Small intestine (tissue), 16 donors: ENCODE data around the gene DLL1. TPM values are rescaled to one million over a fixed set of nuclear protein-coding genes. Genes with fewer than 3 reads are reported as not detected.
"Not testable (repeated sequence)": the region's sequence is repeated elsewhere in the genome, so short reads cannot be mapped to it uniquely, and the experiment has no call there.

ENCODE experiments used
- DNase-seq, 2 donors: peaks; one replicate each; pipeline versions ENCODE4 v3.0.0 to v3.0.0-alpha.2; 2013
- FAIRE-seq: peaks from 2 replicates; lab custom pipeline; 2012; peaks lifted over from hg19 to GRCh38; lab: Jason Lieb, UNC
- H3K27ac ChIP-seq, 3 donors: one replicate each; pipeline ENCODE4 v1.5.1; 2013; ENCODE audit warnings: low read length in 2 of 3, mild to moderate bottlenecking in 2 of 3, control low read depth in 1 of 3, inconsistent platforms in 1 of 3, low read depth in 1 of 3, moderate library complexity in 1 of 3
- H3K27me3 ChIP-seq, 3 donors: one replicate each; pipeline ENCODE4 v1.6.1; 2013; ENCODE audit warnings: low read length in 3 of 3, inconsistent platforms in 1 of 3; ENCODE audit not compliant: control insufficient read depth in 3 of 3, insufficient read depth in 3 of 3
- H3K36me3 ChIP-seq, 3 donors: one replicate each; pipeline ENCODE4 v1.6.1; 2013; ENCODE audit warnings: low read length in 3 of 3, inconsistent platforms in 1 of 3, low read depth in 1 of 3, mild to moderate bottlenecking in 1 of 3, moderate library complexity in 1 of 3; ENCODE audit not compliant: control insufficient read depth in 3 of 3, insufficient read depth in 2 of 3
- H3K4me1 ChIP-seq, 3 donors: one replicate each; pipeline ENCODE4 v1.6.1; 2013; ENCODE audit warnings: low read length in 2 of 3, inconsistent platforms in 1 of 3, low read depth in 1 of 3, mild to moderate bottlenecking in 1 of 3, moderate library complexity in 1 of 3; ENCODE audit not compliant: control insufficient read depth in 3 of 3, insufficient read depth in 2 of 3
- H3K4me3 ChIP-seq, 3 donors: one replicate each; pipeline ENCODE4 v1.5.1; 2013; ENCODE audit warnings: low read length in 3 of 3, control low read depth in 1 of 3, inconsistent platforms in 1 of 3, low read depth in 1 of 3, mild to moderate bottlenecking in 1 of 3, moderate library complexity in 1 of 3
- H3K9me3 ChIP-seq, 2 donors: one replicate each; pipeline ENCODE4 v1.6.1; 2013; ENCODE audit warnings: low read depth in 1 of 2, low read length in 1 of 2; ENCODE audit not compliant: control insufficient read depth in 2 of 2, insufficient read depth in 1 of 2
- WGBS, 3 donors: extraction: QIAGEN DNeasy Blood & Tissue Kit; methylation state at CpG; one replicate each; pipeline ENCODE4 v1.1.7; 2013; 5-methylcytosine and 5-hydroxymethylcytosine counted together
- long read RNA-seq, 10 donors: transcript quantifications; one replicate each; lab custom pipeline, GENCODE V29; 2026
- polyA plus RNA-seq, 4 donors: library from polyadenylated mRNA; stranded (reverse) in 3 of 4; unstranded in 1 of 4; fragments of 200-250 nt in 3 of 4; fragments of 120-200 nt in 1 of 4; gene quantifications; one replicate each; pipeline versions ENCODE4 v1.2.1 to v1.2.3, GENCODE V29; 2013
- donor health status: healthy with polysubstance abuse.
- donor health status: control.
- donor health status: control.
- donor health status: Bipolar disorder and iron deficiency.
- donor health status: healthy.

DLL1 gene, protein sequence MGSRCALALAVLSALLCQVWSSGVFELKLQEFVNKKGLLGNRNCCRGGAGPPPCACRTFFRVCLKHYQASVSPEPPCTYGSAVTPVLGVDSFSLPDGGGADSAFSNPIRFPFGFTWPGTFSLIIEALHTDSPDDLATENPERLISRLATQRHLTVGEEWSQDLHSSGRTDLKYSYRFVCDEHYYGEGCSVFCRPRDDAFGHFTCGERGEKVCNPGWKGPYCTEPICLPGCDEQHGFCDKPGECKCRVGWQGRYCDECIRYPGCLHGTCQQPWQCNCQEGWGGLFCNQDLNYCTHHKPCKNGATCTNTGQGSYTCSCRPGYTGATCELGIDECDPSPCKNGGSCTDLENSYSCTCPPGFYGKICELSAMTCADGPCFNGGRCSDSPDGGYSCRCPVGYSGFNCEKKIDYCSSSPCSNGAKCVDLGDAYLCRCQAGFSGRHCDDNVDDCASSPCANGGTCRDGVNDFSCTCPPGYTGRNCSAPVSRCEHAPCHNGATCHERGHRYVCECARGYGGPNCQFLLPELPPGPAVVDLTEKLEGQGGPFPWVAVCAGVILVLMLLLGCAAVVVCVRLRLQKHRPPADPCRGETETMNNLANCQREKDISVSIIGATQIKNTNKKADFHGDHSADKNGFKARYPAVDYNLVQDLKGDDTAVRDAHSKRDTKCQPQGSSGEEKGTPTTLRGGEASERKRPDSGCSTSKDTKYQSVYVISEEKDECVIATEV
- 10 to 100 TPM in 2 of 4 donors, 1 to 10 TPM in 1, under 1 TPM in 1; 0.81 to 33.4 (median 9.1) TPM for polyA plus RNA-seq
- long read RNA-seq, donor 1, partial matches to known transcripts: 10 of 13 reads
- long read RNA-seq, donor 1, other reads (novel, unspliced or antisense): 0 of 13 reads
- long read RNA-seq, donor 2, partial matches to known transcripts: 0 of 1 reads
- long read RNA-seq, donor 2, other reads (novel, unspliced or antisense): 0 of 1 reads
- long read RNA-seq, donor 3, partial matches to known transcripts: 0 of 1 reads
- long read RNA-seq, donor 3, other reads (novel, unspliced or antisense): 0 of 1 reads
- long read RNA-seq, donor 4: 0 reads
- long read RNA-seq, donor 5: 0 reads
- long read RNA-seq, donor 6, partial matches to known transcripts: 0 of 3 reads
- long read RNA-seq, donor 6, other reads (novel, unspliced or antisense): 0 of 3 reads
- long read RNA-seq, donor 7: 0 reads
- long read RNA-seq, donor 8, partial matches to known transcripts: 0 of 1 reads
- long read RNA-seq, donor 8, other reads (novel, unspliced or antisense): 0 of 1 reads
- long read RNA-seq, donor 9, partial matches to known transcripts: 5 of 5 reads
- long read RNA-seq, donor 9, other reads (novel, unspliced or antisense): 0 of 5 reads
- long read RNA-seq, donor 10, partial matches to known transcripts: 0 of 2 reads
- long read RNA-seq, donor 10, other reads (novel, unspliced or antisense): 0 of 2 reads

DNA sequence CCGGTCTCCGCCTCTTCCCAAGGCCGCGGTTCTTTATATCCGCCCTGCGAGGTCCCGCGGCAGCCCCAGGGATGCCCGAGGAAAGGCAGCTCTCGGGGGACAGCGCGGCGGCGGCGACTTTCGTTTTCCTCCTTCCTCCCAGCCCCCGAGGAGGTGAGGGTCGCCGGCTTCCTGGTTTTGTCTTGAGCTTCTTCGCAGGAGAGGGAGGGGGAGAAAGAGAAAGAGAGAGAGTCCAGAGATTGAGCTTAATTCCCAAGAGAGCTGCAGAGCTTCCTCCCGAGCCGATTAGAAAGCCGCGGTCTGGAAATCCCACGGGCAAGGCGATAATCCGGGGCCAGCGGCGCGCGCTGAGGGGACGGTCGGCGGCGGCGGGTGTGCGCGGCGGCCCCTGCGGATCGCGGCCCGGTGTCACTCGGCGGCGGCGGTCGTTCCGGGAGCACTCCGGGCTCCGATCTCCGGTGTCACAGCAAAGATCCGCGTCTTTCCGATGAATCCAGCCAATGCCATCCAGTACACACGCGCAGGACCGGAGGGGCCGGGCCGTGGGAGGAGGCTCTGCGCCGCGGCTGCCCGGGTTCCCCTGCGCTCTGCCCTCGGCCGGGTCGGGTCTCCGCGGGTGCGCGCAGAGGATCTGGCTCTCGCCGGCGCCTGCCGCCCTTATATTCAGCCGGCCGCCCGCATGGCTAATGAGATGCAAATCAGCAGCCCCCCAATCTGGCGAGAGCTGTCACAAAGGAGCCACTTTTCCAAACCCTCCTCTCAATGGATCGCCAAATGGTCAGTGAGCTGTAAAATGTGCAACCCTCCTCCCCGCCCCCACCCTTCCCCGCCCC lies at the start of gene DLL1:
DLL1 (minus strand) TSS at position 783 of the 833 bp plus-strand sequence. CDS start 939 bp downstream, outside the sequence.
- H3K9me3 ChIP-seq: no peaks in the 10 kb centered on the region
- peaks cover 0 to 31% (median 0%) of the 10 kb centered on the region in 3 donors for H3K36me3 ChIP-seq
- H3K4me1 ChIP-seq: peaks cover 0 to 30% (median 3%) of the 10 kb centered on the region in 3 donors
- DNase-seq: peak in 1 of 2 donors; percentile 72
- 0 to 1% (median 0%) methylated on average over 59 to 83 of the region's 83 CpGs for WGBS, 3 donors
- H3K27ac ChIP-seq: peak within 1 kb of the TSS in 2 of 3 donors; percentile 59 to 80
- H3K27me3 ChIP-seq: peaks cover 10 to 88% (median 22%) of the 10 kb centered on the region in 3 donors
- peak within 1 kb of the TSS; percentile 66 to 78 (median 71) for H3K4me3 ChIP-seq
- no peak for FAIRE-seq

GRCh38 chr6:170335199-170335598 lies 44.3 kb upstream of the DLL1 start:
- not testable (repeated sequence) for DNase-seq, H3K4me3 ChIP-seq, H3K9me3 ChIP-seq, H3K27me3 ChIP-seq, FAIRE-seq, H3K4me1 ChIP-seq, H3K27ac ChIP-seq
- peaks cover 3 to 20% (median 7%) of the 10 kb centered on the region in 3 donors for H3K36me3 ChIP-seq
- WGBS, 3 donors: 98 to 100% (median 99%) methylated on average over 3 of the region's 3 CpGs

DNA sequence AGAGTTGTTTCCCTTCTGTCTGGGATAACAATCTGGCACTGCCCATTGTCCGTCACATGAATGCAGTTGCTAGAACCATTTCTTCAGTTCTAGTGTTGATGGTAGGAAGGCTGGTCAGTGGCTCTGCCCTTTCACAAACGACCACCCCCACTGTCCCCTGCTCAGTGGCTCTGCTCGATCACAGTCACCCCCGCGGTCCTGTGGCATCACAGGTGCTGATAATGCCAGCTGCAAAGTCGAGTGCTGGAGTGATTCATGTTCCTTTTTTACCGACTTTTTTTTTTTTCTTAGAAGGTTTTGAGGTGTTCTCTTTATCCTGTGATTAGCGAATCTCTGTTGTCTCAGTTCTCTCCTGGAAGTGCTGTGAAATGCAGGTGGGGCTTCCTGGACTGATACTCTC lies 38.4 kb upstream of the DLL1 start:
- H3K27me3 ChIP-seq: no peaks in the 10 kb centered on the region
- H3K4me1 ChIP-seq: no peaks in the 10 kb centered on the region
- DNase-seq: no peak
- H3K9me3 ChIP-seq: no peaks in the 10 kb centered on the region
- no peak overlapping the region for H3K27ac ChIP-seq
- no peak for FAIRE-seq
- 79 to 89% (median 86%) methylated on average over 8 of the region's 8 CpGs for WGBS, 3 donors
- H3K4me3 ChIP-seq: no peak overlapping the region
- peaks cover 3 to 47% (median 13%) of the 10 kb centered on the region in 3 donors for H3K36me3 ChIP-seq

- no peak for FAIRE-seq
- no peaks in the 10 kb centered on the region for H3K9me3 ChIP-seq
- 75 to 90% (median 88%) methylated on average over 5 of the region's 5 CpGs for WGBS, 3 donors
- peaks cover 0 to 22% (median 7%) of the 10 kb centered on the region in 3 donors for H3K36me3 ChIP-seq
- H3K27ac ChIP-seq: peak overlapping the region in 2 of 3 donors; percentile 5 to 36
- no peak for DNase-seq
- H3K4me1 ChIP-seq: peaks cover 0 to 10% (median 7%) of the 10 kb centered on the region in 3 donors
- no peaks in the 10 kb centered on the region for H3K27me3 ChIP-seq
- no peak overlapping the region for H3K4me3 ChIP-seq
Measured at GRCh38 chr6:170317718-170318117, 26.8 kb upstream of the DLL1 start.

DNA sequence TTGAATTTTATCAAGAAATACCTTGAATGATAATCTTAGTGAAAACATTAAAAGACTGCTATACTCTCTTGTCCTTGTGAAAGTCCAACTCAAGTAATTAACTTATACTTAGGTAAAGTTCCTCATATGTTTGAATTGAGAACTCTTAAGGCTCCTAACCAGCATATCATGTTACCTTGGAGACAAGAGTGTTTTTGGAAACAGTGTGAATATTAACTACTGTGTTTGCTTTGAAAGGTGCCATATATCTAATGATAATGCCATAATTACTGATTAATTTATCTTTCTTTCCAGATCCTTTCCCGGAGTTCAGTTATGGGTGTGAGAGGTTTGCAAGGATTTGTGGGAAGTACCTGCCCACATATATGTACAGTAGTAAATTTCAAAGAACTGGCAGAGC lies 26.2 kb upstream of the DLL1 start:
- DNase-seq (peak; percentile 73 to 87), FAIRE-seq (no peak)
- Histone ChIP-seq H3K27me3 (no peaks in the 10 kb centered on the region), H3K36me3 (peaks cover 0 to 22% (median 7%) of the 10 kb centered on the region in 3 donors), H3K9me3 (no peaks in the 10 kb centered on the region), H3K27ac (peak overlapping the region in 2 of 3 donors; percentile 5 to 36), H3K4me1 (peaks cover 0 to 10% (median 9%) of the 10 kb centered on the region in 3 donors), H3K4me3 (no peak overlapping the region)
- 5 to 52% (median 21%) methylated on average over 1 of the region's 1 CpG for WGBS, 3 donors

DNA sequence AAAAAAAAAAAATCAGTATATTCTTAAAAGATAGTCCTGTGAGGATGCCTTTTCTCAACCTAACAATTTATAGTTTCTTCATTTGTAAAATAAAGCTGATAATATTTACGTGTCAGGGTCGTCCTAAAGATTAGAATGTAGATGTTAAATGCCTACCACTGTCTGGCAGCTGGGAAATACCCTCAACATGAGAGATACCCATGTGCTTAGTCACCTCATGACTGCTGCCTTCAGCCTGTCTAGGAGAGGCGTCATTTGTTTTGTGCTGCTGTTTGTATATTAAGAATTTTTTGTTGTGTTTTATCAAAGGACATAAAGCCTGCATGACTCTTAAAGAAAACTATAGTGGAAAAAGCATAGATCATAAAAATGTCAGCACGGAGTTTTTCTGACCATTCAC lies 25.2 kb upstream of the DLL1 start:
- Histone ChIP-seq H3K27ac (no peak overlapping the region), H3K9me3 (no peaks in the 10 kb centered on the region), H3K36me3 (peaks cover 0 to 19% (median 7%) of the 10 kb centered on the region in 3 donors), H3K4me3 (no peak overlapping the region), H3K27me3 (no peaks in the 10 kb centered on the region), H3K4me1 (peaks cover 0 to 10% (median 9%) of the 10 kb centered on the region in 3 donors)
- DNase-seq: no peak
- WGBS, 3 donors: 83 to 91% (median 85%) methylated on average over 4 of the region's 4 CpGs
- FAIRE-seq: no peak

DNA sequence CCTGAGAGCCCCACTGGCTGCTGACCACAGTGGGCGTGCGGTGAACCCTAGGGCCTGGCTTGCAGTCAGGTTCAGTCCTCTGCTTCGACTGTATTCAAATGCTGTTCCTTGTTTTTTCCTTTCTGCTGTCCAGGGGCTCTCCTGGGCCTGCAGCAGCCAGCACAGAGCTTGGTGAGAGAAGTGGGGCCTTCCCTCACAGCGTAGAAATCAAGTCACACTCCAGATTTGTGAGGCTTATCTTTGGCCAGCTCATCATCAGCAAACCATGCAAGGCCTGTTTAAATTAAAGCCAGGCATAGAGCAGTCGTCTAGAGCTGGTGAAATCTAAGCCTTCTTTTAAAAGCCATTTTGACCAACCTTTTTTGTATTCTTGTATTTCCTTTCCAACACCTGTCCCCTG lies 24.1 kb upstream of the DLL1 start:
- FAIRE-seq (no peak), DNase-seq (no peak)
- H3K36me3 ChIP-seq: peaks cover 0 to 15% (median 6%) of the 10 kb centered on the region in 3 donors
- H3K9me3 ChIP-seq: no peaks in the 10 kb centered on the region
- H3K4me1 ChIP-seq: peaks cover 0 to 11% (median 10%) of the 10 kb centered on the region in 3 donors
- H3K27me3 ChIP-seq: no peaks in the 10 kb centered on the region
- H3K4me3 ChIP-seq: no peak overlapping the region
- no peak overlapping the region for H3K27ac ChIP-seq
- WGBS, 3 donors: 87 to 94% (median 88%) methylated on average over 5 of the region's 5 CpGs
